GF-D8 (cell line): ENCODE measurements around the gene FBP1.
"Not testable (repeated sequence)": the region's sequence is repeated elsewhere in the genome, so short reads cannot be mapped to it uniquely, and the experiment has no call there.

ENCODE experiments used
- DNase-seq: peaks from one replicate; lab custom pipeline; 2025; lab: John Stamatoyannopoulos, UW

Gene FBP1

DNA sequence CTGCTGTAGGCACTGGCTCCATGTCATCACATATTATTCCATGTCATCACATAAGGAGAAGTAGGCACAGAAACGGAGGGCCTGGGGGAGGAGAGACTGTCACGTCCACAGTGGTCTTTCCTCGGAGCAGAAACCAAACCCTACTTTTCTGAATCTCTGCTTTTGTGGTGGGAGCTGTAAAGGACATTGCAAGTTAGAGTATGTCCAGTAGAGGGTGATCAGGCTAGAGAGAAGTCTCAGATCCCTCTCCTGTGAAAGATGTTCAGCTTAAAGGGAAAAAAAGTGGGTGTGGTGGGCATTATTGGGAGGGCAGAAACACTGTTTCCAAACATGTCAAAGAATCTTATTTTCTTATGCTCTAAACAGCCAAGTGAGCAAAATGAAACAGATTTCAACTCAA, 26.3 kb downstream of the FBP1 start:
- DNase-seq, result no peak

DNA sequence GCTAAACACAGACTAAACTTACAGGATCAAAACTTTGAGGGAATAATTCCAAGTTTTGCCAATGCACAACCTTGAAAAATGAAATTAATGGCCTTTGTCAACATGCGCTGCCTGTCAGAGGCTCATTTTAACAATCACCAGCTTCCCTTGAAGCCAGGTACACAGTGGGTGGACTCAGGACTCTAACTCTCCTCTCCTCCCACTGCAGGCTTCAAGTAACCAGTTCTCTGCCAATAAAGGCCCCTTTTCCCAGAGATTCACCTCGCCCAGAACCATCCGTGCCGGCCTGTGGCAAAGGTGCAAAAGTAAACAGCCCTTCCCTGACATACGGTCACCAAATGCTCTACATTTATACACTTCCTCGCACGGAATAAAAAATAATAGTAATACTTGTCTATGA, 27.2 kb downstream of the FBP1 start:
- DNase-seq, result no peak

DNA sequence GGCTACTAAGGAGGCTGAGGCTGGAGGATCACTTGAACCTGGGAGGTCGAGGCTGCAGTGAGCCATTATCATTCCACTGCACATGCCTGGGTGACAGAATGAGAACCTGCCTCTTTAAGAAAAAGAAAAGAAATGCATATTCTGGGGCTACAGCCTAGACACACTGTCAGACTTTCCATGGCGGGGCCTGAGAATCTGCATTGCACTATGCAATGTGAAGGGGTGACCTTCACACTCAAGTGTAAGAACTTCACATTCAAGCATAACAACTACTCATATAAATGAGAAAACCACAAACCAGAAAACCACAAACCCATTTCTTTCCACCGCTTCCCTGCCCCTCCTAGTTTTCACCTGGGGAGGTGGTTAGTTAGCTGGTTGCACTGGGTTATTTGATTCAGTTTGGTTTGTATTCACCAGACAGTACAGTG, 27.7 kb downstream of the FBP1 start:
- DNase-seq, result no peak

DNA sequence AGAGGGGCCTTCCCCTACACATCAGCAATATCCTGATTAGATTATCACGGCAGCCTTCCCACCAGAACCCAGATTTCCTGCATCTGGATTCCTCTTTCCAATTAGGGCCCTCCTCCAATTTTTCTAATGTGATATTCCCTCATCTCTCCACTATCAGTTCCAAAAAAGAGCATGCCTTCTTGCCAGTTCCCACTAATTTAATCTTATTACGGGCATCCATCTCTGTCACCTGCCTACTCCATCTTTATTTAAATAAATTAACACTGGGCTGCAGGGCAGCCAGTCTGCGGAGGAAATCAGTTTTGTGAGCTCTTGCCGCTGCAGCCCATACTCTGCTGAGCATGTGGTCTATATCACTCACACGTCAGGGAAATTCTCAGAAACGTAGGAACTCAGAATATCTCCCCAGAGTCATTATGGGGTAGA, 29.1 kb downstream of the FBP1 start:
- no peak for DNase-seq

DNA sequence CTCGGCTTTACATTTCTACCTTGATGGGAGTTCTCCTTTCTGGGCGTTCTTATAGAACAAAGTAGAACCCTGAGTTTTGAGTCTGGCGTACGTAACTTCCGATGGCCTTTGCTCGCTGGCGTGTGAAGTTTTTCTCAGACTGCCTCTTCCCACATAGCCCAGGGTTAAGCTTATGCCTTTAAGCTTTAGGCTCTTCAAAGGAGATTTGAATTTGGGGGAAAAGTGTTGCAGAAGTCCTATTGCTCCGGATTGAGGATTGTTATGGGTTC, 32.0 kb downstream of the FBP1 start:
- no peak for DNase-seq

GRCh38 chr9:94606646-94607422, 32.5 kb downstream of the FBP1 start:
- no peak for DNase-seq

GRCh38 chr9:94603259-94604160, 35.8 kb downstream of the FBP1 start:
- no peak for DNase-seq

DNA sequence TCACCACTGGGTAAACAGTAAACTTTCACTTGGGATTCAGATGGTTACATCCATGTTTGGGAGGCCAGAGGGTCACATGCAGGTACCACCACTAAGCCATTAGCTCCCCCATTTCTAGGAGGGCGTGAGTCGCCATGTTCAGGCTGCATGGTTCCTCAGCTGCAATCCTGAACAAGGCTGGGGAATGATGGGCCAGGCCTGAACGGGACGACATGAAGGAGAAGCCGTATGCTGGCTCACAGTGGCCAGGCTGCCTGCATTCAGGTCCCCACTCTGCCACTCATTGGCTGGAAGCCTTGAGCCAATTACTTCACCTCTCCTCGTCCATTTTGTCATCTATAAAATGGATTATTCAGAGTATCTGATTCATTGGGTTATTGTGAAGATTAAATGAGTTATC, 36.7 kb downstream of the FBP1 start:
- DNase-seq, result no peak

- no peak for DNase-seq
Observed at GRCh38 chr9:94600715-94601114, 38.6 kb downstream of the FBP1 start.

- DNase-seq, result no peak
Observed at GRCh38 chr9:94600258-94600657, 39.1 kb downstream of the FBP1 start.

DNA sequence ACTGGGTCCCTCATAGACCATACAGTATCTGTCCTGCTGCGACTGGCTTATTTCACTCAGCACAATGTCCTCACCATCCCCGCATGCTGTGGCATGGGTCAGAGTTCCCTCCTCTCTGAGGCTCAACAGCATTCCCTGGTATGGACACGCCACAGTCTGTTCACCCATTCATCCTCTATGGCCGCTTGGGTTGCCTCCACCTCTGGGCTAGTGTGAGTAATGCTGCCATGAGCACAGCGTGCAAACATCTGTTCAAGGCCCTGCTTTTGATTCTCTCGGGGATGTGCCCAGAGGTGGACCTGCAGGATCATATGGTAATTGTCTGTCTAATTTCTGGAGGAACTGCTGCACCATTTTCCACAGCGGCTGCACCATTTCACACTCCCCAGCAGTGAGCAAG, 40.2 kb downstream of the FBP1 start:
- no peak for DNase-seq

DNA sequence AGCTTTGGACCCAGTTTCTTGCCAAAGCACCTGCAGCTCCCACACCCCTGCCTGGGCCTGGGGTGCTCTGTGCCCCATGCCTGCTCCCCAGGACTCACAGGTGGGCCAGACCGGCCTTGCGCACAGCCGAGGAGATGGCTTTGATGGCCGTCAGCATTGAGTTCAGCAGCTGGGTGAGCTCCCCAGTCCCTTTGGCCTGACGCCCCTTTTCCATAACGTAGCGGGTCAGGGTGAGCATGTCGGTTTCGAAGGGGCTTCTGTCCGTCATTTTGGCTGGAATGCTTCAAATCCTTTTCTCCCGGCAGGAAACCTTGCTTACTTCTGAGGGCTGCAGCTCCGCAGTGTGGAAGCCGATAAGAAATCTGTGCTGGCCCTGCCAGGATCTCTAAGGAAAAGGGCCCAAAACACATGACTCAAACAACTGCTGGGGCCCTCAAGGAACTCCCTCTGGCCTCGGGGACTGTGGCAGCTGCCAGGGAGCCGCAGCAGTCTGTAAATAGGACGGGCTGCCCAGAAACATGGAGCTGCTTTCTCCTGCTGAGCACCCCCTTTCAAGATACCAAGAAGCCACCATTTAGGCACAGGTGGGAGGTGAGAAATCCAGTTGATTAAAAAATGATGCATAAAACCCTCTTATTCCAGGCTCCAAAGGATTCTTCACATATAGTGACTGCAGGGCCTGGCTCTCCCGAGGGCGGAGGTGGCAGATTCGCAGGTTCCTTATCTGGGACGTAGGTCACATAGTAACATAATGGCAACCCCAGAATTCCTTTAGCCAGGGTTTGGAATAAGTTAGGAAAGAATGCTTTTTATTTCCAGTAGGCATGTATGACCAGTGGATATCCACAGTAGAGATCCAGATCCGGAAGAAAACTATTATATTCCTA, 45.6 kb downstream of the FBP1 start, which contains the start of gene FBP2:
Gene FBP2, minus strand, starts transcription at position 366 of the 887 bp plus-strand sequence. Its CDS starts 98 bp downstream, at position 268.
- no peak for DNase-seq

GRCh38 chr9:94592683-94593082, 46.6 kb downstream of the FBP1 start:
- not testable (repeated sequence) for DNase-seq

GRCh38 chr9:94591876-94592275, 47.4 kb downstream of the FBP1 start:
- DNase-seq, result no peak

GRCh38 chr9:94591046-94591545, 48.2 kb downstream of the FBP1 start:
- DNase-seq, result not testable (repeated sequence)

GRCh38 chr9:94588681-94589080, 50.6 kb downstream of the FBP1 start:
- DNase-seq, result no peak

GRCh38 chr9:94586814-94587213, 52.5 kb downstream of the FBP1 start:
- no peak for DNase-seq

- DNase-seq, result no peak
Observed at GRCh38 chr9:94586316-94586715, 53.0 kb downstream of the FBP1 start.

DNA sequence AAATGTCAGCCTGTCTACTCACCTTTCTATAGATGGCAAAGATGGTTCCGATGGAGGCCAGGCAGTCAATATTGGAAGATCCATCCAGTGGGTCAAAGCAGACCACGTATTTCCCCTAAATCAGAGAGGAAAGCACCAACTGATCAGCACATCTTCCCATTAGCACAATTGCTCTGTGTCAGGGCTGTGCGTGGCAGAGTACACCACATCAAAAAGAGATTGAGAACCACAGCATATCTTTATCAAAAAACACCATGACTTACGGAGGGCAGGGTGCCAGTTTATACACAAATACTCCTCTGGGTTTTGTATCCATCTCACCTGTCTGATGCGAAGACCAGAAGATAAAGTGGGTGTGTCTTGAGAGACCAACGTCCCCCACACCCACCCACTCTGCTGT, 54.8 kb downstream of the FBP1 start:
- no peak for DNase-seq

- no peak for DNase-seq
Observed at GRCh38 chr9:94581728-94582127, 57.6 kb downstream of the FBP1 start.

GRCh38 chr9:94577571-94577970, 61.7 kb downstream of the FBP1 start:
- DNase-seq, result no peak

DNA sequence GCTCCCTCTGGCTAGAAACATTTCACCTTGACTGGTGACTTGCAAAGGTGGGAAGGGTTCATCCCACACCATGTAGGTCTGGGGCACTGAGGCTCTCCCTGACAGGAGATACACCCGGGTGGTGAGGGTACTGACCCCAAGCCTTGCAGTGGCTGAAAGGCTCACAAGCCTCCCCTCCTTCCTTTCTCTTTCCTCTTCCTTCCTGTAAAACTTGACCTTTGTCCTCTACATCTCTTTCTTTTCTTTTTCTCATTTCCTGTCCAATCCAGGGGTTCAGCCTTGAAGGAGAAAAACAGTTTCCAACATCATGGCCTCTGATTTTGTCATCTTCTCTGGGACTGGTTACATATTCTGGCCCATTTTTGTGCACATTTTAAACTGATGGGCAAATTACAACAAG, 62.3 kb downstream of the FBP1 start:
- no peak for DNase-seq
